ENCODE data around the gene SORBS2.

SORBS2 gene

GRCh38 chr4:185654311-185654710 lies 157.7 kb downstream of the SORBS2 start:
- DNase-seq (ENCODE audit: low read depth) = no peak
- TF ChIP-seq CTCF (conservative IDR thresholded peaks at IDR 0.05; ENCODE audit: control insufficient read depth, insufficient read depth, low read depth, low read length) = no peak
- no peak overlapping the region for H3K4me3 ChIP-seq (ENCODE audit: control insufficient read depth, low read depth, low read length)

GRCh38 chr4:185651851-185652250 lies 160.1 kb downstream of the SORBS2 start:
- no peak for TF ChIP-seq CTCF (conservative IDR thresholded peaks at IDR 0.05; ENCODE audit: control insufficient read depth, insufficient read depth, low read depth, low read length)
- no peak for DNase-seq (ENCODE audit: low read depth)
- H3K4me3 ChIP-seq (ENCODE audit: control insufficient read depth, low read depth, low read length) = no peak overlapping the region

GRCh38 chr4:185651137-185651677 lies 160.8 kb downstream of the SORBS2 start:
- no peak for TF ChIP-seq CTCF (conservative IDR thresholded peaks at IDR 0.05; ENCODE audit: control insufficient read depth, insufficient read depth, low read depth, low read length)
- H3K4me3 ChIP-seq (ENCODE audit: control insufficient read depth, low read depth, low read length) = no peak overlapping the region
- DNase-seq (ENCODE audit: low read depth) = no peak

- H3K4me3 ChIP-seq (ENCODE audit: control insufficient read depth, low read depth, low read length) = no peak overlapping the region
- no peak for DNase-seq (ENCODE audit: low read depth)
- TF ChIP-seq CTCF (conservative IDR thresholded peaks at IDR 0.05; ENCODE audit: control insufficient read depth, insufficient read depth, low read depth, low read length) = no peak
Observed at GRCh38 chr4:185648631-185649030, 163.4 kb downstream of the SORBS2 start.

GRCh38 chr4:185645403-185645802 lies 166.6 kb downstream of the SORBS2 start:
- no peak for TF ChIP-seq CTCF (conservative IDR thresholded peaks at IDR 0.05; ENCODE audit: control insufficient read depth, insufficient read depth, low read depth, low read length)
- no peak for DNase-seq (ENCODE audit: low read depth)
- H3K4me3 ChIP-seq (ENCODE audit: control insufficient read depth, low read depth, low read length) = no peak overlapping the region

GRCh38 chr4:185644408-185644807 lies 167.6 kb downstream of the SORBS2 start:
- DNase-seq (ENCODE audit: low read depth) = no peak
- TF ChIP-seq CTCF (conservative IDR thresholded peaks at IDR 0.05; ENCODE audit: control insufficient read depth, insufficient read depth, low read depth, low read length) = no peak

GRCh38 chr4:185642907-185643306 lies 169.1 kb downstream of the SORBS2 start:
- no peak for TF ChIP-seq CTCF (conservative IDR thresholded peaks at IDR 0.05; ENCODE audit: control insufficient read depth, insufficient read depth, low read depth, low read length)
- DNase-seq (ENCODE audit: low read depth) = no peak
- H3K4me3 ChIP-seq (ENCODE audit: control insufficient read depth, low read depth, low read length) = no peak overlapping the region

More at GRCh38 chr4:185644408-185644807, 167.6 kb downstream of the SORBS2 start:
- H3K4me3 ChIP-seq (ENCODE audit: control insufficient read depth, low read depth, low read length) = no peak overlapping the region

Data from fibroblast of mammary gland (primary cell).